ENCODE data around the gene TRAF2. TPM values are rescaled to one million over a fixed set of nuclear protein-coding genes. Genes with fewer than 3 reads are reported as not detected.
A peak's percentile ranks its signal among the peaks of the same experiment; 100 is the strongest.

Gene TRAF2
- total RNA-seq, 1 donor from 2014 or later, result 14.4 TPM

- Mint-ChIP-seq H3K9me3 (ENCODE audit: unreplicated experiment) (no peaks in the 10 kb centered on the region), H3K27me3 (ENCODE audit: low read depth, unreplicated experiment) (no peaks in the 10 kb centered on the region), H3K27ac (ENCODE audit: unreplicated experiment) (no peak overlapping the region), H3K4me3 (ENCODE audit: unreplicated experiment) (peak overlapping the region; percentile 81), H3K36me3 (ENCODE audit: low read depth, unreplicated experiment) (peaks cover 3% of the 10 kb centered on the region), H3K4me1 (ENCODE audit: low read depth, unreplicated experiment) (no peaks in the 10 kb centered on the region)
- H2AFZ ChIP-seq (ENCODE audit: low read depth, low read length), result peak overlapping the region; percentile 60
- H4K20me1 ChIP-seq (ENCODE audit: insufficient read depth, low read length), result peaks cover 36% of the 10 kb centered on the region
- peaks cover 47% of the 10 kb centered on the region for H3K79me2 ChIP-seq (ENCODE audit: insufficient read depth, low read length)
- no peak for DNase-seq (ENCODE audit: low read depth)
- H3K4me3 ChIP-seq (ENCODE audit: insufficient read depth, low read depth, low read length), result peak overlapping the region; percentile 80
- H3K36me3 ChIP-seq (ENCODE audit: insufficient read depth, low read length), result no peaks in the 10 kb centered on the region
- FAIRE-seq, result no peak
- no peaks in the 10 kb centered on the region for H3K27me3 ChIP-seq (ENCODE audit: insufficient read depth, low read length)
- peak overlapping the region; percentile 94 for H3K4me2 ChIP-seq (ENCODE audit: low read length)
- TF ChIP-seq EZH2 (IDR thresholded peaks at IDR 0.05; ENCODE audit: insufficient read depth, low read length) (no peak), CTCF (IDR thresholded peaks at IDR 0.05; ENCODE audit: insufficient read depth, low read depth, low read length) (no peak)
- H3K4me1 ChIP-seq (ENCODE audit: insufficient read depth, low read length), result peaks cover 9% of the 10 kb centered on the region
- H3K9me3 ChIP-seq (ENCODE audit: insufficient read depth, low read depth, low read length), result no peaks in the 10 kb centered on the region
- peak overlapping the region; percentile 87 for H3K9ac ChIP-seq (ENCODE audit: low read length)
- peak overlapping the region; percentile 68 for H3K27ac ChIP-seq (ENCODE audit: low read depth, low read length)
Measured at GRCh38 chr9:136943291-136944211, 57.2 kb downstream of the TRAF2 start.

GRCh38 chr9:136944212-136944518 is 57.8 kb downstream of the TRAF2 start:
- Histone ChIP-seq H3K9ac (ENCODE audit: low read length) (peak overlapping the region; percentile 87), H2AFZ (ENCODE audit: low read depth, low read length) (peak overlapping the region; percentile 60)

More at GRCh38 chr9:136944212-136944518, 57.8 kb downstream of the TRAF2 start:
- peaks cover 47% of the 10 kb centered on the region for H3K79me2 ChIP-seq (ENCODE audit: insufficient read depth, low read length)
- TF ChIP-seq CTCF (IDR thresholded peaks at IDR 0.05; ENCODE audit: insufficient read depth, low read depth, low read length), result no peak
- no peak for TF ChIP-seq EZH2 (IDR thresholded peaks at IDR 0.05; ENCODE audit: insufficient read depth, low read length)
- H3K4me3 Mint-ChIP-seq (ENCODE audit: unreplicated experiment), result no peak overlapping the region
- no peaks in the 10 kb centered on the region for H3K4me1 Mint-ChIP-seq (ENCODE audit: low read depth, unreplicated experiment)
- FAIRE-seq, result no peak
- peak; percentile 17 for DNase-seq (ENCODE audit: low read depth)
- H4K20me1 ChIP-seq (ENCODE audit: insufficient read depth, low read length), result peaks cover 36% of the 10 kb centered on the region
- H3K4me3 ChIP-seq (ENCODE audit: insufficient read depth, low read depth, low read length), result peak overlapping the region; percentile 80
- H3K27me3 Mint-ChIP-seq (ENCODE audit: low read depth, unreplicated experiment), result no peaks in the 10 kb centered on the region
- H3K4me1 ChIP-seq (ENCODE audit: insufficient read depth, low read length), result peaks cover 9% of the 10 kb centered on the region
- H3K4me2 ChIP-seq (ENCODE audit: low read length), result peak overlapping the region; percentile 94
- H3K36me3 Mint-ChIP-seq (ENCODE audit: low read depth, unreplicated experiment), result no peaks in the 10 kb centered on the region
- H3K27ac Mint-ChIP-seq (ENCODE audit: unreplicated experiment), result no peak overlapping the region
- H3K9me3 Mint-ChIP-seq (ENCODE audit: unreplicated experiment), result no peaks in the 10 kb centered on the region
- peak overlapping the region; percentile 68 for H3K27ac ChIP-seq (ENCODE audit: low read depth, low read length)
- no peaks in the 10 kb centered on the region for H3K36me3 ChIP-seq (ENCODE audit: insufficient read depth, low read length)
- no peaks in the 10 kb centered on the region for H3K27me3 ChIP-seq (ENCODE audit: insufficient read depth, low read length)
- H3K9me3 ChIP-seq (ENCODE audit: insufficient read depth, low read depth, low read length), result no peaks in the 10 kb centered on the region

All from astrocyte (in vitro differentiated cells and primary cell).